SH-SY5Y (cell line): ENCODE measurements around the gene STAB1.
A peak's percentile ranks its signal among the peaks of the same experiment; 100 is the strongest.

ENCODE experiments used
- GATA2 ChIP-seq: IDR thresholded peaks from 2 replicates; pipeline ENCODE4 v1.6.1; 2011; ENCODE audit warnings: mild to moderate bottlenecking, low read depth, low read length
- GATA3 ChIP-seq: IDR thresholded peaks from 2 replicates; pipeline ENCODE4 v1.6.1; 2011; ENCODE audit warnings: low read depth, mild to moderate bottlenecking, low read length, moderate library complexity

DNA sequence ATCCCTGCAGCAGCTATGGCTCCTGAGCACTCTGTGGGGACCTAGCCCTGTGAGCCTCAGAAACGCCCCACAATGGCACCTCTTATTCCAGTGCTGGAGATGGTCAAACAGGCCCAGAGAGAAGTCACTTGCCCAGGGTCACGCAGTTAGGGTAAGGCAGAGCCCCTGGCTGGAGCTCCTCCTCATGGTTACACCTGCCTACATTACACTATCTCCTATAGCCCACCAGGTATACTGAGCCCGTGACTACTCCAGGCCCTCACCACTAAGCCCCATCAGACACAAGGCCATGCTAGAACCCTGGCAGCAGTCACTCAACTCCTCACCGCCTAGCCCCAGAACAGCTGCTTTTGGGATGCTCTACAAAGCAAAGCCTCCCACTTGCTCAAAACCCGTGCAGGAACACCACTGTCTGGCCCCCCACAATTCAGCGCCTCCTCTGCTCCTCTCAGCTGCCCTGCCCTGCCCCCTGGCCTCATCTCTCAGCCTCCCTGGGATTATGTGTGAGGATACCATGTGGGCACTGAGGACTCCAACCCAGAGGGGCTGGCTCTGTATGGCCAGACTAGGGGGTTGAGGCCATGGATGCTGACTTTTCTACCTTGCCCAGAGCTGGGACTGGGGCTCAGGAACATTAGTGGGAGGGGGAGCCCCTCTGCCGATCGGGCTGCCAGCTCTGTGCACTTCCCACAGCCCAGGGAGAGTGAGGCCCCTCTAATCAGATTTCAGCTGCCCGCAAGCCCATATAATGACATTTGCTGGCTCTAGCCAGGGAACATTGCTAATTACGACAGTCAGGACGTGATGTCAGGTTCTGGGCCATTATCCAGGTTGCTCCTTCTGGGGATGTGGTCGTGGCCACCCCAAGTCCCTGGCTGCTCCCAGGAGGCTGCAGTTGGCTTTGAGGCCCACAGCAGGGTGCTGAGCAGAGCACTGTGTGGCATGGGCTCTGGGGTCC, 34.5 kb downstream of the STAB1 start:
- TF ChIP-seq GATA2 (peak; percentile 64), GATA3 (no peak)
